ENCODE measurements around the gene ETNK2. TPM values are rescaled to one million over a fixed set of nuclear protein-coding genes. Genes with fewer than 3 reads are reported as not detected.

Gene ETNK2
- total and polyA plus RNA-seq, 2 of the 13 experiments (the other 11 are each of a cell fraction or from before 2014, with no cell fraction given): 15.5 to 42.8 TPM

GRCh38 chr1:204093421-204093717, 58.5 kb downstream of the ETNK2 start (continued):
- no peak for TF ChIP-seq ZBED4 (CRISPR knock-in tag; IDR thresholded peaks at IDR 0.05; ENCODE audit: borderline replicate concordance)
- no peak for TF ChIP-seq CHCHD3 (CRISPR knock-in tag; IDR thresholded peaks at IDR 0.05)
- no peak for TF ChIP-seq ZNF124 (CRISPR knock-in tag; IDR thresholded peaks at IDR 0.05)
- no peak for TF ChIP-seq ZNF431 (CRISPR knock-in tag; IDR thresholded peaks at IDR 0.05; ENCODE audit: borderline replicate concordance, low read depth)
- TF ChIP-seq HDAC1 (CRISPR knock-in tag; IDR thresholded peaks at IDR 0.05): peak; percentile 58; the same call in 1 of the 2 replicates
- TF ChIP-seq GPN1 (CRISPR knock-in tag; IDR thresholded peaks at IDR 0.05; ENCODE audit: borderline replicate concordance): no peak
- no peak for TF ChIP-seq ZNF567 (CRISPR knock-in tag; IDR thresholded peaks at IDR 0.05; ENCODE audit: borderline replicate concordance)
- no peak for TF ChIP-seq ZNF234 (CRISPR knock-in tag; conservative IDR thresholded peaks at IDR 0.05)
- peak; percentile 62; the same call in 1 of the 2 replicates for TF ChIP-seq ZNF644 (CRISPR knock-in tag; IDR thresholded peaks at IDR 0.05; ENCODE audit: low read depth)
- no peak for TF ChIP-seq KLF12 (CRISPR knock-in tag; IDR thresholded peaks at IDR 0.05; ENCODE audit: borderline replicate concordance)
- TF ChIP-seq ZNF605 (CRISPR knock-in tag; IDR thresholded peaks at IDR 0.05): no peak
- TF ChIP-seq ZNF564 (CRISPR knock-in tag; IDR thresholded peaks at IDR 0.05): no peak
- no peak for TF ChIP-seq NONO (IDR thresholded peaks at IDR 0.05)
- TF ChIP-seq NONO (CRISPR knock-in tag; conservative IDR thresholded peaks at IDR 0.05): no peak
- TF ChIP-seq RFX3 (CRISPR knock-in tag; IDR thresholded peaks at IDR 0.05): no peak
- no peak for TF ChIP-seq ZHX2 (IDR thresholded peaks at IDR 0.05; ENCODE audit: low read depth)
- no peak for TF ChIP-seq ZHX2 (CRISPR knock-in tag; IDR thresholded peaks at IDR 0.05; ENCODE audit: borderline replicate concordance)
- no peak for TF ChIP-seq ELK4 (CRISPR knock-in tag; IDR thresholded peaks at IDR 0.05; ENCODE audit: borderline replicate concordance)
- no peak for TF ChIP-seq ZNF570 (CRISPR knock-in tag; IDR thresholded peaks at IDR 0.05; ENCODE audit: borderline replicate concordance)
